ENCODE data around the gene RRP36.

The RRP36 gene

GRCh38 chr6:43009124-43009523, 12.3 kb upstream of the RRP36 start:
- TF ChIP-seq CTCF (IDR thresholded peaks at IDR 0.05), result no peak
- Histone ChIP-seq H3K4me3 (no peak overlapping the region), H3K27ac (no peak overlapping the region)
- no peak for DNase-seq (ENCODE audit: low spot score)

- H3K27ac ChIP-seq, result no peak overlapping the region
- no peak for DNase-seq (ENCODE audit: low spot score)
- no peak for TF ChIP-seq CTCF (IDR thresholded peaks at IDR 0.05)
- no peak overlapping the region for H3K4me3 ChIP-seq
Observed at GRCh38 chr6:43011207-43011606, 10.2 kb upstream of the RRP36 start.

- TF ChIP-seq CTCF (IDR thresholded peaks at IDR 0.05), result no peak
- no peak for DNase-seq (ENCODE audit: low spot score)
- peak overlapping the region; percentile 89 for H3K4me3 ChIP-seq
- no peak overlapping the region for H3K27ac ChIP-seq
Observed at GRCh38 chr6:43012364-43012763, 9.1 kb upstream of the RRP36 start.

- no peak for DNase-seq (ENCODE audit: low spot score)
- no peak for TF ChIP-seq CTCF (IDR thresholded peaks at IDR 0.05)
- Histone ChIP-seq H3K27ac (peak overlapping the region; percentile 55 to 82), H3K4me3 (peak overlapping the region; percentile 89)
Observed at GRCh38 chr6:43013097-43013842, 8.2 kb upstream of the RRP36 start.

- Histone ChIP-seq H3K27ac (peak within 1 kb of the TSS; percentile 70 to 91), H3K4me3 (peak within 1 kb of the TSS; percentile 89)
- DNase-seq (ENCODE audit: low spot score), result peak; percentile 100
- no peak for TF ChIP-seq CTCF (IDR thresholded peaks at IDR 0.05)
Observed at GRCh38 chr6:43013843-43014433, 7.5 kb upstream of the RRP36 start, which contains the start of the genes KLHDC3 and MEA1. KLHDC3 (plus strand) TSS chr6:43014249; CDS start chr6:43017193, 2,944 bp downstream. MEA1 (minus strand) TSS chr6:43013946; CDS start chr6:43013813, 133 bp downstream.

GRCh38 chr6:43014434-43014909, 7.0 kb upstream of the RRP36 start:
- no peak for TF ChIP-seq CTCF (IDR thresholded peaks at IDR 0.05)

More at GRCh38 chr6:43014434-43014909, 7.0 kb upstream of the RRP36 start:
- no peak for DNase-seq (ENCODE audit: low spot score)
- Histone ChIP-seq H3K27ac (peak overlapping the region; percentile 70 to 91), H3K4me3 (peak overlapping the region; percentile 89)

Data from coronary artery (tissue), 2 donors.